GM12872 (cell line): Measurements from ENCODE around the gene PDGFD.

ENCODE experiments used
- CTCF ChIP-seq: IDR thresholded peaks from 3 replicates; pipeline ENCODE4 v1.5.1; 2011; ENCODE audit warnings: low read depth, mild to moderate bottlenecking, low read length, moderate library complexity; ENCODE audit not compliant: insufficient read depth

The PDGFD gene

DNA sequence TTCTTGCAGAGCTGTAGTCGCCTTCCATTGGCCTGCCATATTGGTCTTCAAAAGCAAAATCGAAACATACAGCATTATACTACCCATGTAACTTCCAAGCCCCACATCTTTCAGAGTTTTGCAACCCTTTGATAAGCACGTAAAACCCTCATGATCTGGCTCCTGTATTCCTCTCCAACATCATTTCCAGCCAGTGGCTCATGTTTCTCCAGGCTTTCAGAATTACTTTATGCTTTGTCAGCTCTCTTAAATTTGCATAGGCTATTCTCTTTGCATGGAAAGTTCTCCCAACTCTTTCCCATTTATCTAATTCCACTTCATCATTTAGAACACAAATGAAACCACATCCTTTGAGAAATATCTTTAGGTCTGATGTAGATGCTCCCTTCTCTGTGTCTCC is 195.3 kb downstream of the PDGFD start:
- TF ChIP-seq CTCF: no peak

- no peak for TF ChIP-seq CTCF
Measured at GRCh38 chr11:103967985-103968384, 196.0 kb downstream of the PDGFD start.

DNA sequence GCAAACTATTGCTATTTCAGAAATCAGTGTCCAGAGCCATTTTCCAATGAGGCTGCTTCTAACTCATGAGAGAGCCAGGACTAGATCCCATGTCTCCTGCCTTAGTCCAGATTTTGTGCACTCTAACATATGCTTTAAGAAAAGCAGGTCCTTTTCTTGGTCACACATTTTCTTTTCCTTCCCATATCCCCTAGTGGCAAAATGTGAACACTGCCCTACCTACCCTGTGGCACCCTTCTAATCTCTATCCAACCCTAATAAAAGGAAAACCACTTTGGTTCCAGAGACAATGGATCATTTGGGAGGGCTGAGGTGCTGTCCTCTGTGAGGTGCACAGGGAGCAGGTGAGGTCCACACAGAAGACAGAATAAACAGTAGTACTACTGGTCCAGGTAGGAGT is 199.6 kb downstream of the PDGFD start:
- TF ChIP-seq CTCF: peak; percentile 37; the same call in 1 of the 3 replicates

GRCh38 chr11:103963648-103964047 is 200.3 kb downstream of the PDGFD start:
- TF ChIP-seq CTCF: no peak

GRCh38 chr11:103961010-103961409 is 202.9 kb downstream of the PDGFD start:
- no peak for TF ChIP-seq CTCF

- TF ChIP-seq CTCF: no peak
Measured at GRCh38 chr11:103960108-103960507, 203.8 kb downstream of the PDGFD start.

DNA sequence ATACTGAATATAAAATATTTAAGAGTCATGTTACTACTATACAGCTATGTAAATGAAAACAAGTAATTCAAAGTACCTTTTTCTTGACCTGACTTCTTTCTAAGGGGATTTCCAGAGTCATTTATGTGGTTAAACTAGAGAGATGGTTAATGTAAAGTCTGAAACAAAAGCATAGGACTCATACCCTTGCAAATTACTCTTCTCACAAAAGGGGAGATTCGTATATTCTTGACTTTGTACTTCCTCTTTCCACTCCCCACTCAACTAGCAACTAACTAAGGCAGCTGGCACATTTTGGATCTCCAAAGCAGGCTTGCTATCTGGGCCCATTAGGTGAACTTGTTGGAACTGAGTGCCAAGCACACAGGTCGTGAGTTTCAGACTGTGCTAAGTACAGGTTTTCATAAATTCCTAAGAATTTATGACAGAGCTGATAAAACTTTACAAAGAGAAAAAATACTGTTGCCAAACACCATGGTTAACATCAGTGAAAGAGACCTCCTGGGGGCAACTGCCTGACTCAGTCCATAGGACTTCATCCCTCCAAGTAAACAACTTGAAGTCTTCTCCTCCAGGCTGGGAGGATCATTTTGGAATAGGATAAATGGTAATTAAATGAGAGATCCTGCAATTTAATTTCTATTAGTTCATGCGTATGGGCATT is 204.5 kb downstream of the PDGFD start:
- no peak for TF ChIP-seq CTCF
